H1 (cell line): ENCODE data around the gene DNAJC5G. TPM values are rescaled to one million over a fixed set of nuclear protein-coding genes. Genes with fewer than 3 reads are reported as not detected.

Source experiments
- BACH1 ChIP-seq: IDR thresholded peaks from 2 replicates; pipeline ENCODE4 v1.6.1; 2012; ENCODE audit warnings: low read length, improper control_type of control experiment
- CHD7 ChIP-seq: fragments of 300-600 bp; sonication (generic); IDR thresholded peaks from 2 replicates; pipeline ENCODE4 v1.7.1; 2012; ENCODE audit warnings: low read length, moderate library complexity, mild to moderate bottlenecking, inconsistent platforms; ENCODE audit not compliant: insufficient replicate concordance
- KDM1A ChIP-seq: fragments of 200-600, 300-600 bp; sonication (generic); IDR thresholded peaks from 2 replicates; pipeline ENCODE4 v1.7.1; 2016; ENCODE audit warnings: mild to moderate bottlenecking, low read length, borderline replicate concordance
- SAP30 ChIP-seq: fragments of 300-600 bp; sonication (generic); IDR thresholded peaks from 2 replicates; pipeline ENCODE4 v1.7.1; 2012; ENCODE audit warnings: low read length, moderate library complexity, mild to moderate bottlenecking, inconsistent platforms; ENCODE audit not compliant: insufficient read depth, insufficient replicate concordance
- SP1 ChIP-seq: IDR thresholded peaks from 2 replicates; pipeline ENCODE4 v1.6.1; 2011; ENCODE audit warnings: low read depth, low read length
- TBP ChIP-seq: IDR thresholded peaks from 2 replicates; pipeline ENCODE4 v1.6.1; 2011; ENCODE audit warnings: low read depth, low read length, improper control_type of control experiment
- polyA plus RNA-seq, 7 experiments: library from polyadenylated mRNA; depleted of rRNA in 3 of 7; stranded (reverse) in 5 of 7; unstranded in 2 of 7; fragments of >200 nt in 5 of 7; fragments of 200-250 nt in 2 of 7; gene quantifications; 1 replicate in 5 of 7; 2 replicates in 1 of 7; 4 replicates in 1 of 7; pipeline versions ENCODE4 v1.2.1 to v1.2.3, GENCODE V29; 2011 to 2013; ENCODE audit warnings: missing spikeins in 2 of 7, mixed read lengths in 2 of 7
- total RNA-seq: library from RNA; stranded (reverse); fragmentation: NEBNext Ultra II Directional; extraction: Animal tissue kit (Norgen Biotek cat#: 25700); gene quantifications from 2 replicates; pipeline ENCODE4 v1.2.1, GENCODE V29; 2021

Gene DNAJC5G
- total and polyA plus RNA-seq, 2 of the 8 experiments (the other 6 are each of a cell fraction or from before 2014, with no cell fraction given): 0.83 to 1.4 TPM

- TF ChIP-seq CHD7: no peak
- no peak for TF ChIP-seq SP1
- TF ChIP-seq KDM1A: no peak
- no peak for TF ChIP-seq TBP
- no peak for TF ChIP-seq SAP30
- TF ChIP-seq BACH1: no peak
- TF ChIP-seq, all 59 proteins: peak for 0
Measured at GRCh38 chr2:27237341-27237945, 37.8 kb upstream of the DNAJC5G start (continued).
